GM21717 (cell line): ENCODE measurements around the gene PRRG2.

Source experiments
- ATAC-seq: cut with Tn5 transposase; IDR thresholded peaks from one replicate; pipeline ENCODE4 v1.9.1; 2021; ENCODE audit warnings: mild to moderate bottlenecking, moderate library complexity; ENCODE audit not compliant: unreplicated experiment

PRRG2 gene

DNA sequence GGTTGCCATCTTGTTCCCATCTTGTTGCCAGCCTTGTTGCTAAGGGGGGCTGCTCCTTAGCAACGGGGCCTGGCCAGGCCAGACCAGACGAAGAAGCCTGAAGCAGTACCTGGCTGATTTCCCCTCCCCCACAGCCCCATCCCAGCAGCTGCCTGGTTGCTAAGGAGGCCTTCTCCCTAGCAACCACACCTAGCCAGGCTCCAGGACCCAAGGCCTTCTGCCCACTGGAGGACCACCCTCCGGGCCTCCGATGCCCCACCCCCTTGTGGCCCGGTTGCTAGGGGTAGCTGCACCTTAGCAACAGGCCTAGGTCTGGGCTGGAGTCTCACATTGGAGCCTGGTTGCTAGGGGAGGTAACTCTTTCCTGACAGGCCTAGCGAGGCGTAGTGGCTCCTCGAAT, 3.9 kb downstream of the PRRG2 start:
- ATAC-seq, result no peak

DNA sequence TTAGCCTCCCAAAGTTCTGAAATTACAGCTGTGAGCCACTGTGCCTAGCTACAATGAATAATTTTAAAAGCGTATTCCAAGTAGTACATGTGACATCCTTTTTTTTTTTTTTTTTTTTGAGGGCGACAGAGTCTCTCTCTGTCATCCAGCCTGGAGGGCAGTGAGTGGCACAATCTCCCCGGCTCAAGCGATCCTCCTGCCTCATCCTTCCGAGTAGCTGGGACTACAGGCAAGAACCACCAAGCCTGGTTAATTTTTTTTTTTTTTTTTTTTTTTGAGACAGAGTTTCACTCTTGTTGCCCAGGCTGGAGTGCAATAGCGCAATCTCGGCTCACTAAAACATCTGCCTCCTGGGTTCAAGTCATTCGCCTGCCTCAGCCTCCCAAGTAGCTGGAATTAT, 6.1 kb downstream of the PRRG2 start:
- no peak for ATAC-seq

GRCh38 chr19:49588365-49589122, 7.4 kb downstream of the PRRG2 start:
- no peak for ATAC-seq

GRCh38 chr19:49589502-49589905, 8.4 kb downstream of the PRRG2 start:
- ATAC-seq, result no peak

- peak; percentile 38 for ATAC-seq
Measured at GRCh38 chr19:49590071-49590970, 9.2 kb downstream of the PRRG2 start.

- no peak for ATAC-seq
Measured at GRCh38 chr19:49590971-49591730, 10.0 kb downstream of the PRRG2 start, which contains the start of gene PRR12. PRR12 (plus strand) TSS chr19:49591182; CDS start chr19:49591655, 473 bp downstream.

- no peak for ATAC-seq
Measured at GRCh38 chr19:49591731-49592485, 10.8 kb downstream of the PRRG2 start.

DNA sequence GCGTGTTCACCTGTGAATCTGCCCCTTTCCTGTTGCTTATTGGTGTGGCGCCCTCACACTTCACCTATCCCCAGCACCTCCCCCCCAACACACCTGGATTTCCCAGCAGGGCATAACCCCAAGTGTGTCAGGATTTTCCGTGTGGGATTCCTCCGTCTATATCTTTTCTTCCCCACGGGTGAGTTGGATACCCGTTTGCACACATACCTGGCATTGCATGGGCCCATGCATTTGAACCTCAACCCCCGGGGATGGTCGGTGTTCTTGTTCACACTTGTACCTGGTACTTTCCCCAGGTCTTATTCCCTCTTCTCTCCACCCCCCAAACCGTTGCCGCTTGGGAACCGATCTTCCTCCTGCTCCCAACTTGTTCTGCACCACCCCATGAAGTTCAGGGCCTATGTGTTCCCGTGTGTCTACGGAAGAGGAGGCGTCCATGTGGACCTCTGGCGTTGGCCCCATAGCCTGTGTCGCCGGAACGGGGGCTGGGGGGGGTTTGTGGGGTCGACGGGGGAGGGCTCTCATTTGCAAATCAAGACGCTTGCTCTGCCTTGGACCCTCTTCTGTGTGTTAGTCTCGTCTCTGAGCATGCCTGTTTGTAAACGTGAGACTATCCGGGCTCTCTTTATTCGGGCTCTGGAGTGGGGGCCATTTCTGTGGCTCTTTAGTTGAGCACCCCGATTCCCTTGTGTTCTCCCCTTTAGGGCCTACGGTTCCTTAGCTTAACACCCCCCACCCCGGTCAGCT, 11.5 kb downstream of the PRRG2 start:
- no peak for ATAC-seq

- ATAC-seq, result peak; percentile 40
Measured at GRCh38 chr19:49593233-49594113, 12.4 kb downstream of the PRRG2 start.

- ATAC-seq, result no peak
Measured at GRCh38 chr19:49594157-49594992, 13.3 kb downstream of the PRRG2 start.

DNA sequence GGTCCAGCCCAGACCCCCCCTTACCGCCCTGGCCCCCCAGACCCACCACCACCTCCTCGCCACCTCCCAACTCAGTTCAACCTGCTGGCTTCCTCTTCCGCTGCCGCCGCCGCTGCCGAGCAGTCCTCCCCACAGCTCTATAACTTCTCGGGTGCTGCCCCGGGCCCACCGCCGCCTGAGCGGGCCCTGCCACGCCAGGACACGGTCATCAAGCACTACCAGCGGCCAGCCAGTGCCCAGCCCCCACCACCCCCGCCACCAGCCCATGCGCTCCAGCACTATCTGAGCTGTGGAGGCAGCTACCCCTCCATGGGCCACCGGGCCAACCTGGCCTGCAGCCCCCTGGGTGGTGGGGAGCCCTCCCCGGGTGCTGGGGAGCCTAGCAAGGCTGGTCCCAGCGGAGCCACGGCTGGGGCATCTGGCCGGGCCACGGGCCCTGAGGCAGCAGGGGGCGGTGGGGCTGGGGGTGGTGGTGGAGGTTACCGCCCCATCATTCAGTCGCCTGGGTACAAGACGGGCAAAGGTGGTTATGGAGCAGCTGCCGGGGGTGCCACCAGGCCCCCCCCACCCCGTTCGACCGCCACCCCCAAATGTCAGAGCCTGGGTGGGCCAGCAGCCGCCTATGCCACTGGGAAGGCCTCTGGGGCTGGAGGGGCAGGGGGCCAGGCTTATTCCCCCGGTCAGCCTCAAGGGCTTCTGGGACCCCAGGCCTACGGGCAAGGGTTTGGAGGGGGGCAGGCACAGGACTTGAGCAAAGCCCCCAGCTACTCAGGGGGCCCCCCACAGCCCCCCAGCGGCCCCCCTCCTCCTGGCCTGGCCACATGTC, 14.1 kb downstream of the PRRG2 start:
- ATAC-seq, result no peak

GRCh38 chr19:49595819-49596404, 14.8 kb downstream of the PRRG2 start:
- no peak for ATAC-seq

- no peak for ATAC-seq
Measured at GRCh38 chr19:49596407-49596806, 15.3 kb downstream of the PRRG2 start.

DNA sequence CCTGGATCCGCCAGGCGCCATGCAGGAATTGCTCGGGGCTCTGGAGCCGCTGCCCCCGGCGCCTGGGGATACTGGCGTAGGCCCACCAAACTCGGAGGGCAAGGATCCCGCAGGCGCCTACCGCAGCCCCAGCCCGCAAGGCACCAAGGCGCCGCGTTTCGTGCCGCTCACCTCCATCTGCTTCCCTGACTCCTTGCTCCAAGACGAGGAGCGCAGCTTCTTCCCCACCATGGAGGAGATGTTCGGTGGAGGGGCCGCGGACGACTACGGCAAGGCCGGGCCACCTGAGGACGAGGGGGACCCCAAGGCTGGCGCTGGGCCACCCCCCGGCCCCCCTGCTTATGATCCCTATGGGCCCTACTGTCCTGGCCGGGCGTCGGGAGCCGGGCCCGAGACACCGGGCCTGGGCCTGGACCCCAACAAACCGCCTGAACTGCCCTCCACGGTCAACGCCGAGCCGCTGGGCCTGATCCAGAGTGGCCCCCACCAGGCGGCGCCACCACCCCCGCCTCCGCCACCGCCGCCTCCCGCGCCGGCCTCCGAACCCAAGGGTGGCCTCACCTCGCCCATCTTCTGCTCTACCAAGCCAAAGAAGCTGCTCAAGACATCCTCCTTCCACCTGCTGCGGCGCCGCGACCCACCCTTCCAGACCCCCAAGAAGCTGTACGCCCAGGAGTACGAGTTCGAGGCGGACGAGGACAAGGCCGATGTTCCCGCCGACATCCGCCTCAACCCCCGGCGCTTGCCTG, 16.0 kb downstream of the PRRG2 start:
- ATAC-seq, result no peak

DNA sequence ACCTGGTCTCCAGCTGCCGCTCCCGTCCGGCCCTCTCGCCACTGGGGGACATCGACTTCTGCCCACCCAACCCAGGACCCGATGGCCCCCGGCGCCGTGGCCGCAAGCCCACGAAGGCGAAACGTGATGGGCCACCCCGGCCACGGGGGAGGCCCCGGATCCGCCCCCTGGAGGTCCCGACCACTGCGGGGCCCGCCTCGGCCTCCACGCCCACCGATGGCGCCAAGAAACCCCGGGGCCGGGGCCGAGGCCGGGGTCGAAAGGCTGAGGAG, 16.5 kb downstream of the PRRG2 start:
- ATAC-seq, result no peak
